Measurements from ENCODE around the gene CCR5AS.

- TF ChIP-seq CTCF (IDR thresholded peaks at IDR 0.05) (peak; percentile 30 to 69 (median 54)), POLR2A (IDR thresholded peaks at IDR 0.05) (no peak)
Observed at GRCh38 chr3:46378426-46378942, 28.4 kb downstream of the CCR5AS start.
